Neural crest cell (in vitro differentiated cells): ENCODE results near the gene SP1. TPM values are rescaled to one million over a fixed set of nuclear protein-coding genes. Genes with fewer than 3 reads are reported as not detected.
"Not testable (repeated sequence)": the region's sequence is repeated elsewhere in the genome, so short reads cannot be mapped to it uniquely, and the experiment has no call there.

Experiments
- DNase-seq: peaks from one replicate; pipeline ENCODE4 v3.0.0; 2021; ENCODE audit warnings: low read depth, mixed read lengths, low spot score
- H3K27ac Mint-ChIP-seq: one replicate; pipeline ENCODE4 v1.8.0; 2021; ENCODE audit warnings: mild to moderate bottlenecking, mixed read lengths; ENCODE audit not compliant: unreplicated experiment
- H3K27me3 Mint-ChIP-seq: 2 replicates; pipeline ENCODE4 v1.8.0; 2021; ENCODE audit warnings: low read depth, mild to moderate bottlenecking, mixed read lengths
- H3K36me3 Mint-ChIP-seq: 2 replicates; pipeline ENCODE4 v1.8.0; 2021; ENCODE audit warnings: low read depth, mild to moderate bottlenecking, mixed read lengths
- H3K4me1 Mint-ChIP-seq: 2 replicates; pipeline ENCODE4 v1.8.0; 2021; ENCODE audit warnings: mixed read lengths
- H3K4me3 Mint-ChIP-seq: one replicate; pipeline ENCODE4 v1.8.0; 2021; ENCODE audit warnings: mild to moderate bottlenecking, mixed read lengths
- H3K9me3 Mint-ChIP-seq: 2 replicates; pipeline ENCODE4 v1.8.0; 2021; ENCODE audit warnings: mixed read lengths
- total RNA-seq: library from RNA; stranded (reverse); gene quantifications from 2 replicates; pipeline ENCODE4 v1.2.1, GENCODE V29; 2021
- TF ChIP-seq, protein P1 (sequence below): fragments of 200-600 bp; sonication (generic); conservative IDR thresholded peaks from 2 replicates; pipeline ENCODE4 v1.5.0; 2021; ENCODE audit warnings: antibody characterized with exemption, mild to moderate bottlenecking

SP1 gene
- total RNA-seq, 1 donor from 2014 or later = 88.1 TPM

DNA sequence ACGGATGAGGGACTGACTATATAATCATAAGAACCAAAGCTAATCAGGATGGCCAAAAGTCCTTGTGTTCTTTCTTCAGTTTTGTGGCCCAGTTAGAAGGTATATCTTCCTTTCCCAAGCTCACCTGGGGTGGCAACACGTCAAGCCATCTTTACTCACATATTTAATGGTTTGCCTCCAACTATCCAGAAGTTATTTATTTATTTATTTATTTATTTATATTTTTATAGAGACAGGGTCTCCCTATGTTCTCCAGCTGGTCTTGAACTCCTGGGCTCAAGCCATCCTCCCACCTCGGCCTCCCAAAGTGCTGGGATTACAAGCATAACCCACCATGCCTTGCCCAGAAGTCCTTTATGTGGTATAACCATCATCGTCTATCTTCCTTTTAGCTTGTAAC lies 32.1 kb upstream of the SP1 start:
- TF ChIP-seq, protein P1, sequence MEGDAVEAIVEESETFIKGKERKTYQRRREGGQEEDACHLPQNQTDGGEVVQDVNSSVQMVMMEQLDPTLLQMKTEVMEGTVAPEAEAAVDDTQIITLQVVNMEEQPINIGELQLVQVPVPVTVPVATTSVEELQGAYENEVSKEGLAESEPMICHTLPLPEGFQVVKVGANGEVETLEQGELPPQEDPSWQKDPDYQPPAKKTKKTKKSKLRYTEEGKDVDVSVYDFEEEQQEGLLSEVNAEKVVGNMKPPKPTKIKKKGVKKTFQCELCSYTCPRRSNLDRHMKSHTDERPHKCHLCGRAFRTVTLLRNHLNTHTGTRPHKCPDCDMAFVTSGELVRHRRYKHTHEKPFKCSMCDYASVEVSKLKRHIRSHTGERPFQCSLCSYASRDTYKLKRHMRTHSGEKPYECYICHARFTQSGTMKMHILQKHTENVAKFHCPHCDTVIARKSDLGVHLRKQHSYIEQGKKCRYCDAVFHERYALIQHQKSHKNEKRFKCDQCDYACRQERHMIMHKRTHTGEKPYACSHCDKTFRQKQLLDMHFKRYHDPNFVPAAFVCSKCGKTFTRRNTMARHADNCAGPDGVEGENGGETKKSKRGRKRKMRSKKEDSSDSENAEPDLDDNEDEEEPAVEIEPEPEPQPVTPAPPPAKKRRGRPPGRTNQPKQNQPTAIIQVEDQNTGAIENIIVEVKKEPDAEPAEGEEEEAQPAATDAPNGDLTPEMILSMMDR = no peak
- Mint-ChIP-seq H3K4me1 (peaks cover 32% of the 10 kb centered on the region), H3K36me3 (no peaks in the 10 kb centered on the region), H3K27ac (no peak overlapping the region), H3K4me3 (peak overlapping the region; percentile 54), H3K27me3 (peaks cover 3% of the 10 kb centered on the region), H3K9me3 (no peaks in the 10 kb centered on the region)
- no peak for DNase-seq

GRCh38 chr12:53352331-53353256 lies 27.4 kb upstream of the SP1 start:
- Mint-ChIP-seq H3K4me1 (peaks cover 6% of the 10 kb centered on the region), H3K27ac (no peak overlapping the region), H3K27me3 (no peaks in the 10 kb centered on the region), H3K9me3 (no peaks in the 10 kb centered on the region), H3K36me3 (no peaks in the 10 kb centered on the region), H3K4me3 (peak overlapping the region; percentile 19)
- TF ChIP-seq, protein P1 = peak; percentile 93
- DNase-seq = peak; percentile 78

DNA sequence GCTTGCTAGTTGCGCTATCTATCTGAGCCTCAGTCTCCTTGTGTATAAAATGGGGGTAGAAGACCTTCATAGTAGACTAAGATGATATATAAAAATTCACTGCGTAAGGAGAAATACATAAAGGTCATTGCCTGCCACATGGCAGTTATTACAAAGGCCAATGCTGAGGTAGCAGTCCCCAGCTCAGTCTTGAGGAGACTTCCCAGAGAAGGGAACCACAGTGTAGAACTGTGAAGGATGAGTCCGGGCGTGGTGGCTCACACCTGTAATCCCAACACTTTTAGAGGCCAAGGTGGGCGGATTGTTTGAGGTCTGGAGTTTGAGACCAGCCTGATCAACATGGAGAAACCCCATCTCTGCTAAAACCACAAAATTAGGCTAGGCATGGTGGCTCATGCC lies 26.7 kb upstream of the SP1 start:
- H3K27me3 Mint-ChIP-seq = no peaks in the 10 kb centered on the region
- peaks cover 6% of the 10 kb centered on the region for H3K4me1 Mint-ChIP-seq
- no peaks in the 10 kb centered on the region for H3K36me3 Mint-ChIP-seq
- H3K4me3 Mint-ChIP-seq = no peak overlapping the region
- H3K27ac Mint-ChIP-seq = no peak overlapping the region
- no peak for DNase-seq
- TF ChIP-seq, protein P1 = no peak
- H3K9me3 Mint-ChIP-seq = no peaks in the 10 kb centered on the region

DNA sequence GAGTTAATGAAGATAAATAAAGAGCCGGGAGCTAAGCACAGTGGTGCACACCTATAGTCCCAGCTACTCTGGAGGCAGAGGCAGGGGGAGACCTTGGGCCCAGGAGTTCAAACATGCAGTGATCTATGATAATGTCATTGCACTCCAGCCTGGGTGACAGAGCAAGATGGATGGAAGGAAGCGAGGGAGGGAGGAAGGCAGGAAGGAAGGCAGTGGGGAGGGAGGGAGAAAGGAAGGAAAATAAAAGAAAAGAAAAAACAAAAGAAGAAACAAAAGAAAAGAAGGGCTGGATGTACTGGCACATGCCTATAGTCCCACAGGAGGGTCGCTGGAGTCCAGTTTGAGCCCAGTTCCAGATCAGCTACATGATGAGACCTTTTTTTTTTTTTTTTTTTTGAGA lies 24.9 kb upstream of the SP1 start:
- DNase-seq = no peak
- Mint-ChIP-seq H3K9me3 (no peaks in the 10 kb centered on the region), H3K4me1 (peaks cover 10% of the 10 kb centered on the region), H3K36me3 (no peaks in the 10 kb centered on the region), H3K4me3 (no peak overlapping the region), H3K27me3 (no peaks in the 10 kb centered on the region), H3K27ac (no peak overlapping the region)
- TF ChIP-seq, protein P1 = no peak

DNA sequence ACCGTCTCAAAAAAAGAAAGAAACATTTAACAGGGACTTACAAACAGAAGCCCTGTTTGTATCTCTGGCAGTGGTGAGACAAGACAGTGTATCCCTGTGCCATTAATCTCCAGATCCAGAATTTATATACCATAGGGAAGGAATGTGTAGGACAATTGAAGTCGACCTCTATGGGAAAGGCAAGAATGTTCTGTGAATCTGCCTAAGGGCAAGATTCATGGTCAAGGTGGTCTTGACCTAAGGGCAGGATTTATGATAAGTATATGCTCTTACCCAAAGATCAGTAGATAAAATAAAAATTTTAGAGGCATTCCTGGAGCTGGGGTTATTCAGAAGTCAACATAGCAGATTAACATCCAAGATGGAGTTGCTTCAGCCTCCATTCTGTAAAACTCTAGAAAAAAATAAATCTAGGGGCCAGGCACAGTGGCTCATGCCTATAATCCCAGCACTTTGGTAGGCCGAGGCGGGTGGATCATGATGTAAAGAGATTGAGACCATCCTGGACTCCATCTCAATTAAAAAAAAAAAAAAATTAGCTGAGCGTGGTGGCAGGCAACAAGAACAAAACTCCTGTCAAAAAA lies 21.0 kb upstream of the SP1 start:
- Mint-ChIP-seq H3K36me3 (no peaks in the 10 kb centered on the region), H3K4me3 (no peak overlapping the region), H3K27ac (no peak overlapping the region), H3K9me3 (no peaks in the 10 kb centered on the region), H3K27me3 (no peaks in the 10 kb centered on the region), H3K4me1 (peaks cover 3% of the 10 kb centered on the region)
- TF ChIP-seq, protein P1 = no peak
- no peak for DNase-seq

GRCh38 chr12:53361638-53362037 lies 18.3 kb upstream of the SP1 start:
- H3K4me1 Mint-ChIP-seq, DNase-seq, H3K4me3 Mint-ChIP-seq, H3K36me3 Mint-ChIP-seq, H3K27me3 Mint-ChIP-seq, H3K27ac Mint-ChIP-seq, H3K9me3 Mint-ChIP-seq: not testable (repeated sequence)
